Measurements from ENCODE around the gene SRBD1. TPM values are rescaled to one million over a fixed set of nuclear protein-coding genes. Genes with fewer than 3 reads are reported as not detected.

SRBD1 gene
- total and polyA plus RNA-seq, 2 of the 8 experiments (the other 6 are each of a cell fraction or from before 2014, with no cell fraction given): 4.6 to 20.0 TPM

DNA sequence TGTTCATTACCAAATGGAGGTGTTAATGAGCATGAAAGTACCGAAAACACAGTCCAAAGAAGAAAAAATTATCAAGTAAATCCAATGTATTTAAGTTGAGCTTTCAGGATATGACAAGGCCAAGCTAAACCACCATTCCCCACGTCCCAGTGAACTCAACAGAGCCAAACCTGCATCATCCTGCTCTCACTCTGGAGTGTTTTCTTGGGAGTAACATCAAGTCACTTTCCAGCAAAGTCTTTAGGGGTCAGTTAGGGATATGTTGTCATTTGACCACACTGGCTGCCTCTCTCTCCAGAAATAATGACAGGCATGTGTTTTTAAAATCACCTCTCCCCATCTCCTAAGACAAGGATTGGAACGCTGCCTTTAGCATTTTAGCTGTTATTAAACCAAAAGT, 140.5 kb downstream of the SRBD1 start:
- H4K5ac ChIP-seq (ENCODE audit: insufficient read length, low read depth, low read length): no peak overlapping the region
- no peak overlapping the region for H2BK5ac ChIP-seq (ENCODE audit: low read depth, low read length)
- no peak overlapping the region for H3K56ac ChIP-seq (replicated peaks; ENCODE audit: insufficient read length, low read depth, low read length)
- DNase-seq (ENCODE audit: low read depth in 1 of 2, low spot score in 2 of 2) (no peak), FAIRE-seq (no peak)
- CTCF ChIA-PET (ENCODE audit: partially characterized antibody): interaction anchor here (1.5 kb wide), 1 partner anchor 14 kb away, joined by 3 read pairs; no protein-coding TSS in a partner anchor
- H3K4me2 ChIP-seq (ENCODE audit: insufficient read depth in 1 of 2, low read depth in 2 of 2, low read length in 2 of 2): no peak overlapping the region
- H3K9ac ChIP-seq (replicated peaks in 1 of 4; ENCODE audit: extremely low read depth in 1 of 4, low read depth in 3 of 4, low read length in 3 of 4): no peak overlapping the region
- H3K4me3 ChIP-seq (ENCODE audit: extremely low read depth in 1 of 4, insufficient read depth in 2 of 4, low read depth in 3 of 4, low read length in 4 of 4): no peak overlapping the region
- H3K23me2 ChIP-seq (ENCODE audit: low read depth, low read length): no peaks in the 10 kb centered on the region
- no peak overlapping the region for H2AFZ ChIP-seq (ENCODE audit: low read length)
- no peaks in the 10 kb centered on the region for H3K79me2 ChIP-seq (ENCODE audit: control insufficient read depth in 1 of 2, insufficient read depth in 2 of 2, low read length in 2 of 2)
- H2AK5ac ChIP-seq (ENCODE audit: low read depth, low read length): no peak overlapping the region
- no peak overlapping the region for H3K23ac ChIP-seq (ENCODE audit: insufficient read length)
- H2BK20ac ChIP-seq (ENCODE audit: low read length): no peak overlapping the region
- no peak overlapping the region for H4K91ac ChIP-seq (replicated peaks; ENCODE audit: insufficient read length, low read length)
- no peaks in the 10 kb centered on the region for H3K79me1 ChIP-seq (ENCODE audit: low read depth, low read length)
- H2BK15ac ChIP-seq (ENCODE audit: low read length): no peak overlapping the region
- H4K8ac ChIP-seq (ENCODE audit: extremely low read depth, insufficient read depth, low read length): no peak overlapping the region
- H3K4ac ChIP-seq (replicated peaks; ENCODE audit: insufficient read length, low read depth, low read length): no peak overlapping the region
- H3K27me3 ChIP-seq (replicated peaks in 1 of 4; ENCODE audit: control insufficient read depth in 3 of 4, extremely low read depth in 1 of 4, insufficient read depth in 3 of 4, low read length in 3 of 4): no peaks in the 10 kb centered on the region
- no peaks in the 10 kb centered on the region for H4K20me1 ChIP-seq (replicated peaks in 1 of 2; ENCODE audit: control insufficient read depth in 1 of 2, insufficient read depth in 2 of 2, low read length in 2 of 2)
- H3K36me3 ChIP-seq (ENCODE audit: control insufficient read depth in 2 of 4, insufficient read depth in 4 of 4, low read length in 3 of 4): no peaks in the 10 kb centered on the region; a peak in 1 of 8 replicates
- H3K4me1 ChIP-seq (replicated peaks in 1 of 4; ENCODE audit: control insufficient read depth in 3 of 4, insufficient read depth in 4 of 4, low read length in 3 of 4): peaks cover 0 to 21% (median 9%) of the 10 kb centered on the region in 4 experiments; a peak in 6 of 7 replicates
- no peak overlapping the region for H2BK120ac ChIP-seq (replicated peaks; ENCODE audit: low read depth, low read length)
- no peak overlapping the region for H3K27ac ChIP-seq (ENCODE audit: low read depth, low read length)
- POLR2A ChIA-PET (ENCODE audit: partially characterized antibody): no interaction called here
- H3K14ac ChIP-seq (ENCODE audit: insufficient read length): no peak overlapping the region
- no peak overlapping the region for H3K18ac ChIP-seq (ENCODE audit: extremely low read depth, low read length)
- TF ChIP-seq USF2 (IDR thresholded peaks at IDR 0.05; ENCODE audit: low read length): no peak
- TF ChIP-seq BCL11A (IDR thresholded peaks at IDR 0.05; ENCODE audit: low read depth in 2 of 2, low read length in 2 of 2): no peak
- H3K9me3 ChIP-seq (ENCODE audit: insufficient read depth in 2 of 2, low read depth in 1 of 2, low read length in 1 of 2): no peaks in the 10 kb centered on the region
- WGBS, 2 experiments (ENCODE audit: extremely low coverage in 1 of 2, insufficient coverage in 1 of 2, insufficient read length in 1 of 2, insufficient replicate concordance in 2 of 2, low coverage in 1 of 2, low lambda C conversion rate in 2 of 2, missing lambda C conversion rate in 1 of 2): 78% methylated on average over 3 of the region's 3 CpGs; no CpG with 5 or more reads in 1 of the 2 experiments
- H2BK12ac ChIP-seq (ENCODE audit: low read depth, low read length): no peak overlapping the region

All from H1 (cell line).